Prostate gland (tissue), 2 donors: Measurements from ENCODE around the gene OR51B4. TPM values are rescaled to one million over a fixed set of nuclear protein-coding genes. Genes with fewer than 3 reads are reported as not detected.

ENCODE experiments used
- DNase-seq: peaks from one replicate; pipeline ENCODE4 v3.0.0-alpha.2; 2019; ENCODE audit warnings: low spot score
- H3K27ac ChIP-seq, 2 donors: fragments of 200-600 bp; sonication (generic); 2 replicates each; pipeline ENCODE4 v1.5.1; 2017 to 2019
- H3K27me3 ChIP-seq: fragments of 200-600 bp; sonication (generic); replicated peaks from 2 replicates; pipeline ENCODE4 v1.5.1; 2019; ENCODE audit not compliant: insufficient read depth
- H3K36me3 ChIP-seq, 2 donors: fragments of 200-600 bp; sonication (generic); 1 replicate in 1 of 2; 2 replicates in 1 of 2; pipeline versions ENCODE4 v1.5.1 to v1.8.1; 2017 to 2019
- H3K4me1 ChIP-seq: fragments of 200-600 bp; sonication (generic); replicated peaks from 2 replicates; pipeline ENCODE4 v1.5.1; 2019
- H3K4me3 ChIP-seq, 2 donors: fragments of 200-600 bp; sonication (generic); 2 replicates each; pipeline ENCODE4 v1.5.1; 2017 to 2019
- H3K9me3 ChIP-seq: fragments of 200-600 bp; sonication (generic); 2 replicates; pipeline ENCODE4 v1.5.1; 2017
- POLR2A ChIP-seq: fragments of 450-650 bp; IDR thresholded peaks from one replicate; pipeline ENCODE4 v1.6.1; 2016; ENCODE audit warnings: antibody characterized with exemption, mild to moderate bottlenecking
- POLR2AphosphoS5 ChIP-seq: sonication (generic); formaldehyde crosslinking; IDR thresholded peaks from one replicate; pipeline ENCODE4 v1.6.1; 2017; ENCODE audit warnings: antibody characterized with exemption
- WGBS: methylation state at CpG from one replicate; pipeline ENCODE4 v1.1.5; 2018; 5-methylcytosine and 5-hydroxymethylcytosine counted together
- intact Hi-C: fragments of 100-400 bp; cut with DNase I; formaldehyde crosslinking; loops from one replicate; pipeline ENCODE4 v1.14.2; 2022
- total RNA-seq, 2 donors: library from RNA; depleted of rRNA; stranded (reverse); fragments of >200 nt; gene quantifications; one replicate each; pipeline ENCODE4 v1.1.0, GENCODE V29; 2016
- TF ChIP-seq, protein P1 (sequence below), 4 experiments: fragments of 200-600 bp in 2 of 4; fragments of 450-650 bp in 2 of 4; sonication (generic) in 2 of 4; IDR thresholded peaks; 1 replicate in 3 of 4; 2 replicates in 1 of 4; pipeline ENCODE4 v1.5.1; 2016 to 2019; ENCODE audit warnings: antibody characterized with exemption in 4 of 4, mild to moderate bottlenecking in 2 of 4, moderate library complexity in 2 of 4

Gene OR51B4
- total RNA-seq, 2 donors from 2014 or later: not detected

DNA sequence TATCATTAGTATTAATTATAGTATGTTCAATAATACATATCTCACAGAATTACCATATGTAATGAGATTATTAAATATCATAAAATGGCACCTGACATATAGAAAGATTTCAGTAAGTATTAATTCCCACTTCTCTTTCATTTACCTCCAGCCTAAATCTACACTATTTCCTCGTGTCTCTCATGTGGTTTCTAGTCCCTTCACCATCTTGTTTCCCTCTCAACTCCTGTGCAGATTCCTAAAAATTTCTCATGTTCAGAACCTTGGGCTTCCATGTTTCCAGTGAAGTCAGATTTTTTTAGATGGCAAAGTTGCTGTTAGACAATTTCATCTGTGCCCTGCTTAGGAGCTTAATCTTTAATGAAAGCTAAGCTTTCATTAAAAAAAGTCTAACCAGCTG lies 17.9 kb downstream of the OR51B4 start:
- no peaks in the 10 kb centered on the region for H3K9me3 ChIP-seq
- H3K4me3 ChIP-seq: no peak overlapping the region
- no peaks in the 10 kb centered on the region for H3K4me1 ChIP-seq
- DNase-seq: no peak
- no peaks in the 10 kb centered on the region for H3K36me3 ChIP-seq
- no peak for TF ChIP-seq POLR2A
- TF ChIP-seq, protein P1, sequence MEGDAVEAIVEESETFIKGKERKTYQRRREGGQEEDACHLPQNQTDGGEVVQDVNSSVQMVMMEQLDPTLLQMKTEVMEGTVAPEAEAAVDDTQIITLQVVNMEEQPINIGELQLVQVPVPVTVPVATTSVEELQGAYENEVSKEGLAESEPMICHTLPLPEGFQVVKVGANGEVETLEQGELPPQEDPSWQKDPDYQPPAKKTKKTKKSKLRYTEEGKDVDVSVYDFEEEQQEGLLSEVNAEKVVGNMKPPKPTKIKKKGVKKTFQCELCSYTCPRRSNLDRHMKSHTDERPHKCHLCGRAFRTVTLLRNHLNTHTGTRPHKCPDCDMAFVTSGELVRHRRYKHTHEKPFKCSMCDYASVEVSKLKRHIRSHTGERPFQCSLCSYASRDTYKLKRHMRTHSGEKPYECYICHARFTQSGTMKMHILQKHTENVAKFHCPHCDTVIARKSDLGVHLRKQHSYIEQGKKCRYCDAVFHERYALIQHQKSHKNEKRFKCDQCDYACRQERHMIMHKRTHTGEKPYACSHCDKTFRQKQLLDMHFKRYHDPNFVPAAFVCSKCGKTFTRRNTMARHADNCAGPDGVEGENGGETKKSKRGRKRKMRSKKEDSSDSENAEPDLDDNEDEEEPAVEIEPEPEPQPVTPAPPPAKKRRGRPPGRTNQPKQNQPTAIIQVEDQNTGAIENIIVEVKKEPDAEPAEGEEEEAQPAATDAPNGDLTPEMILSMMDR (IDR thresholded peaks at IDR 0.05): no peak
- no peak for TF ChIP-seq POLR2AphosphoS5
- no peaks in the 10 kb centered on the region for H3K27me3 ChIP-seq
- 72% methylated on average over 1 of the region's 1 CpG for WGBS
- intact Hi-C loops: no loop called here
- no peak overlapping the region for H3K27ac ChIP-seq

DNA sequence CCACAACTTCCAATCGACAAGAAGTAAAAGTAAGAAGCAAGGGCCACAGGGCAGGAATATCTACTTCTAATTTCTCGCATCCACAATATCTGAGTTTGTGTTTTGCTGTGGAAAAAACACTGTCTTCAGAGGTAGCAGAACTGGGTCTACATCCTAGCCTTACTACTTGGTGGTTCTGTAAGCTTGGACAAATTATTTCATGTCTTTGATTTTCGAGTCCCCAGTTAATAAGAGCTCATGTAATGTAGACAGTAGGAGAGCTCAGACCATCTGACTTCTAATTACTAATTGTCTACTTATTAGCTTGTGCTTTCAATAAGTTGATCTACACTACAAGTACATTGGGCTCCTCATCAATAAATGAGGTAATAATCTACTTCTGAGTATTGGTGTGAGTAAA lies 18.7 kb downstream of the OR51B4 start:
- Histone ChIP-seq H3K36me3 (no peaks in the 10 kb centered on the region), H3K4me1 (no peaks in the 10 kb centered on the region), H3K27me3 (no peaks in the 10 kb centered on the region), H3K9me3 (no peaks in the 10 kb centered on the region), H3K27ac (no peak overlapping the region), H3K4me3 (no peak overlapping the region)
- TF ChIP-seq POLR2AphosphoS5 (no peak), POLR2A (no peak)
- TF ChIP-seq, protein P1 (IDR thresholded peaks at IDR 0.05): no peak
- 92% methylated on average over 3 of the region's 3 CpGs for whole genome bisulfite sequencing
- DNase-seq: no peak
- intact Hi-C loops: no loop called here

DNA sequence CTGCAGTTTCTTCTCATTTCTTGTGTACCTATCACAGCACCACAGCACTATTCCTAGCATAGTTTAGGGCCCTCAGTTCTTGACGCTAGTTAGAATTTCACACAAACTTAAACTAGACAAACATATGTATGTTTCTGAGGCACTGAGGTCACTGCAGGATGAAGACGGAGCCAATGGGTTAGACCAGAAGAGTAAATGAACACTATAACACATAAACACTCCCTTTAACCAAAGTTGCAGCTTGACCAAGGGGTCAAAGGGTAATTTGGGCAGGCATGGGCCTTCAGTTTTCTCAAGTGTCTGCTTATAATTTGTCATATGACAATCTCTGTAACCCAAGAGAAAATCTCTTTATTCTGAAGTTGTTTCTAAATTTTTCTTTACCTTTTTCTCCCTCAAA lies 19.1 kb downstream of the OR51B4 start:
- WGBS: 95% methylated on average over 2 of the region's 2 CpGs
- no peaks in the 10 kb centered on the region for H3K36me3 ChIP-seq
- H3K9me3 ChIP-seq: no peaks in the 10 kb centered on the region
- no peaks in the 10 kb centered on the region for H3K4me1 ChIP-seq
- DNase-seq: no peak
- no peak overlapping the region for H3K4me3 ChIP-seq
- intact Hi-C loops: no loop called here
- TF ChIP-seq POLR2AphosphoS5 (no peak), POLR2A (no peak)
- TF ChIP-seq, protein P1 (IDR thresholded peaks at IDR 0.05): no peak
- no peak overlapping the region for H3K27ac ChIP-seq
- H3K27me3 ChIP-seq: no peaks in the 10 kb centered on the region

DNA sequence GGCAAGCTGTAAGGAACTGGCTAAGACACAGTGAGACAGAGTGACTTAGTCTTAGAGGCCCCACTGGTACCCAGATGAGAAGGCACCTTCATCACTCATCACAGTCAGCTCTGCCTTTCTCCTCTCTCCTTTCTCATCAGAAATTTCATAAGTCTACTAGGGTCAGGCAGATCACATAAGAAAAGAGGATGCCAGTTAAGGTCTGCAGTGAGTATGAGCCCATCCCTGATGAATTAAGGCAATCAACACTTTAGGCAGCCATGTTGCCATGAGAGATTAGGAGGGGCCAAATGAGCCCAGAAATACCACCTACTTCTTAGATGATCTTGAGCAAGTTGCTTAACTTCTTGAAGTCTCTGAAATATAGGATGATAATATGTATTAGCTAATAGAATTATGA lies 20.1 kb downstream of the OR51B4 start:
- Histone ChIP-seq H3K36me3 (no peaks in the 10 kb centered on the region), H3K27ac (no peak overlapping the region), H3K4me3 (no peak overlapping the region), H3K4me1 (no peaks in the 10 kb centered on the region), H3K27me3 (no peaks in the 10 kb centered on the region), H3K9me3 (no peaks in the 10 kb centered on the region)
- intact Hi-C loops: no loop called here
- no peak for TF ChIP-seq POLR2AphosphoS5
- TF ChIP-seq, protein P1 (IDR thresholded peaks at IDR 0.05): no peak
- no peak for TF ChIP-seq POLR2A
- no peak for DNase-seq

DNA sequence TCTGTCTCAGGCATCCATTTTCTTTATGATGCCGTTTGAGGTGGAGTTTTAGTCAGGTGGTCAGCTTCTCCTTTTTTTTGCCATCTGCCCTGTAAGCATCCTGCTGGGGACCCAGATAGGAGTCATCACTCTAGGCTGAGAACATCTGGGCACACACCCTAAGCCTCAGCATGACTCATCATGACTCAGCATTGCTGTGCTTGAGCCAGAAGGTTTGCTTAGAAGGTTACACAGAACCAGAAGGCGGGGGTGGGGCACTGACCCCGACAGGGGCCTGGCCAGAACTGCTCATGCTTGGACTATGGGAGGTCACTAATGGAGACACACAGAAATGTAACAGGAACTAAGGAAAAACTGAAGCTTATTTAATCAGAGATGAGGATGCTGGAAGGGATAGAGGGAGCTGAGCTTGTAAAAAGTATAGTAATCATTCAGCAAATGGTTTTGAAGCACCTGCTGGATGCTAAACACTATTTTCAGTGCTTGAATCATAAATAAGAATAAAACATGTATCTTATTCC lies 21.1 kb downstream of the OR51B4 start:
- no peak overlapping the region for H3K4me3 ChIP-seq
- H3K27me3 ChIP-seq: no peaks in the 10 kb centered on the region
- WGBS: 49% methylated on average over 3 of the region's 3 CpGs
- H3K9me3 ChIP-seq: no peaks in the 10 kb centered on the region
- no peaks in the 10 kb centered on the region for H3K36me3 ChIP-seq
- no peak for DNase-seq
- no peaks in the 10 kb centered on the region for H3K4me1 ChIP-seq
- intact Hi-C loops: no loop called here
- H3K27ac ChIP-seq: no peak overlapping the region
- TF ChIP-seq, protein P1 (IDR thresholded peaks at IDR 0.05): no peak
